HG02571 (cell line): Measurements from ENCODE around the gene DONSON.

Experiments used
- ATAC-seq: cut with Tn5 transposase; IDR thresholded peaks from one replicate; pipeline ENCODE4 v1.9.1; 2021; ENCODE audit warnings: mild to moderate bottlenecking, moderate library complexity; ENCODE audit not compliant: unreplicated experiment

The DONSON gene

DNA sequence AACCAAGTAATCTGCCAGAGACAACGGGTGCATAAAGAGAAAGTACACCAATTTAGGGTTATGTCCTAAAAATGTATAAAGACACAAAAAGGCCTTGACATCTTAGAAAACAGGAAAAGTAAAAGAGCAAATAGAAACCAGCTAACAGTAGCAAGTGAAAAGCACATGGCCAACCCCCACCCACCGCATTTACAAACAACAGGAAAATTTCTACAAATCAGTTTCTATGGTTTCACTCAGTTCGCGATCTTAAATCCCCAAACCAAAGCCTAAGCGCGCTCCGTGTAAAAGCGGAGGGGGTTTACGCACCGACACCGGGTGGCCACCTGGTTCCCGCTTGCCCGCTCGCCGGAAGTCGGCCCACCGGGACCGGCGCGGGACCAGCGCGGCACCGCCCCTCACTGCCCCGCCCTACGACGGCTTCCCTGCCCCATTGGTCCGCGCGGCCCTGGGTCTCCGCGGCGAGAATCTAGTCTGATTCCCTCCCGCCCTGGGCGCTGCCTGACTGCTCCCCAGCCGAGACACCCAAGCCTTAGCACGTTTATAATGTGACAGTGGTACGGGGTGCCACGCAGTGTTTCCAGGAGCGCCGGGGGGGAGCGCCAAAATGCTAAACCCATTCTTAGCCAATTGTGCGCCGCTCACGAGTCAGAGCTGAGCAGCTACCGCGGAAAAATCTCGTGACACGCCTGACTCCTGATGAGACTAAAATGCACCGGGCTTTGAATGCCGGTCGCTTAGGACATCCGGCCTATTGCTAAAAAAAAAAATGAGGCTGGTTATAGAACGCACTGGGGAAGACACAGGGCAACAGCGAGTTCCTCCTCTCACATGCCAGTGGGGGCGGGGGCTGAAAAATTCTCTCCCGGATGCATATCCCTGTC lies 46.5 kb downstream of the DONSON start, which contains the start of gene GART:
GART (minus strand) TSS at position 362 of the 884 bp plus-strand sequence. CDS start 2,802 bp downstream, outside the sequence.
- peak; percentile 61 for ATAC-seq

DNA sequence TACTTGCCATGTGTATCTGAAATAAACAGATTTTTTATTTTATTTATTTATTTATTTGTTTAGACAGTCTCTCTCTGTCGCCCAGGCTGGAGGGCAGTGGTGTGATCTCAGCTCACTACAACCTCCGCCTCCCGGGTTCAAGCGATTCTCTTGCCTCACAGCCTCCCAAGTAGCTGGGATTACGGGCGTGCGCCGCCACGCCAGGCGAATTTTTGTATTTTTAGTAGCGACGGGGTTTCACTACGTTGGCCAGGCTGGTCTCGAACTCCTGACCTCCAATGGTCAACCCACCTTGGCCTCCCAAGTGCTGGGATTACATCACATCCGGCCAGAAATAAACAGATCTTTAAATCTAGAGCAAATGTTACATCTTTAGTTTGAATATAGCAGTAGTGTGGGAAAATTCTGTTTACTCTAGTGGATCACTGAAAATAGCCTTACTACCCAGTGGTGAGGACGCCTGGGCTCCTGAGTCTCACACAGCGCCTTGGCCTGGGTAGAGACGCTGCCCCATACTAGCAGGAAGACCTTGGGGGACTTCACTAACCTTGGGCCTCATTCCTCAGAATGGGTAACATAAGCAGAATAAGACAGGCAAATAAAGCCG lies 47.3 kb downstream of the DONSON start:
- ATAC-seq = no peak

DNA sequence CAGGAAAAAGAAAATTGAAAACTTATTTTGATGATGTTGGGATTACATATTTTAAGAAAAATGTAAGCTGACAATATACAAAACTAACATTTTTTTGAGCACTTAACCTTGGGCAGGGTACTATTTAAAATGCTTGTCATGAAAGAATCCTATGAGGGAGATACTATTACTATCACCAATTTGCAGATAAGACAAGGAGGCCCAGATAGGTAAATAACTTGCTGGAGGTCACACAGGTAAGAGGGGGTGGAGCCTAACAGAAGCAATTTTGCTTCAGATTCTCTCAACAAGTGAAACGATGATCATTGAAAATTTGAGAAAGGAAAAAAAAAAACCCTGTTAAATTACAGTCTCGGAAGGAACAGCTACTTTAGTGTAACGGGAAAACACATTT lies 47.8 kb downstream of the DONSON start:
- no peak for ATAC-seq

DNA sequence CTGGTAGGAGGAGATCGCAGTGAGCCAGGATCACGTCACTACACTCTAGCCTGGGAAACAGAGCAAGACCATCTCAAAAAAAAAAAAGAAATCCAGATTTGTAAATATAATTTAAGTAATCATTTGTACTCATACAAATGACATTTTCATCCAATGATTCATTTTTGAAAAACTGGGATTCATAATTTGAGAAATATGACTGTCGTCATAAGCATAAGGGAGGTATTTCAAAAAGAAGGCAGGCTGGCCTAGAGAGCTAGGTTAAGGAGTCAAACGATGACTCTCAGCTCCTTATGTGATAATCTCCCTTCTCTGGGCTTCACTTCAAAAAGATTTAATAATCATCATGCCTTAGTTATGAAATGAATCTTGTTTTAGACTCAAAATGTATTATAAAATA lies 48.9 kb downstream of the DONSON start:
- ATAC-seq = no peak

GRCh38 chr21:33537212-33537611 lies 51.3 kb downstream of the DONSON start:
- no peak for ATAC-seq

GRCh38 chr21:33531007-33531406 lies 57.5 kb downstream of the DONSON start:
- no peak for ATAC-seq
